HG03442 (cell line): ENCODE results near the gene TRMT1.

Source experiments
- ATAC-seq: cut with Tn5 transposase; IDR thresholded peaks from one replicate; pipeline ENCODE4 v1.9.1; 2021; ENCODE audit warnings: mild to moderate bottlenecking, moderate library complexity; ENCODE audit not compliant: unreplicated experiment

The TRMT1 gene

GRCh38 chr19:13057147-13057572, 59.4 kb downstream of the TRMT1 start:
- ATAC-seq, result no peak

- ATAC-seq, result no peak
Measured at GRCh38 chr19:13056052-13056660, 60.4 kb downstream of the TRMT1 start.

- no peak for ATAC-seq
Measured at GRCh38 chr19:13055213-13056051, 61.1 kb downstream of the TRMT1 start.
